Ovary (tissue), 9 donors: ENCODE measurements around the gene GALNT13. TPM values are rescaled to one million over a fixed set of nuclear protein-coding genes. Genes with fewer than 3 reads are reported as not detected.

Experiments used
- DNase-seq, 5 donors: peaks; one replicate each; pipeline ENCODE4 v3.0.0-alpha.2; 2019 to 2020
- H3K27ac ChIP-seq, 2 donors: fragments of 200-600 bp; one replicate each; pipeline versions ENCODE4 v1.5.1 to v1.8.0; 2019 to 2022
- H3K27me3 ChIP-seq: fragments of 200-600 bp; one replicate; pipeline ENCODE4 v1.8.0; 2022
- H3K36me3 ChIP-seq: fragments of 200-600 bp; sonication (generic); one replicate; pipeline ENCODE4 v1.5.1; 2019
- H3K4me1 ChIP-seq: one replicate; pipeline ENCODE4 v1.8.1; 2013; ENCODE audit warnings: mild to moderate bottlenecking, moderate library complexity; ENCODE audit not compliant: insufficient read depth
- H3K4me3 ChIP-seq: fragments of 200-600 bp; sonication (generic); one replicate; pipeline ENCODE4 v1.5.1; 2017
- H3K9me3 ChIP-seq, 2 donors: fragments of 200-600 bp in 1 of 2; sonication (generic) in 1 of 2; one replicate each; pipeline versions ENCODE4 v1.5.1 to v1.8.1; 2013 to 2019; ENCODE audit warnings: mild to moderate bottlenecking in 1 of 2, moderate library complexity in 1 of 2
- EP300 ChIP-seq: sonication (generic); formaldehyde crosslinking; IDR thresholded peaks from one replicate; pipeline ENCODE4 v1.6.1; 2017; ENCODE audit warnings: antibody characterized with exemption
- POLR2A ChIP-seq: fragments of 450-650 bp; IDR thresholded peaks from one replicate; pipeline ENCODE4 v1.6.1; 2017; ENCODE audit warnings: antibody characterized with exemption, mild to moderate bottlenecking, moderate library complexity
- WGBS, 3 donors: extraction: QIAGEN DNeasy Blood & Tissue Kit in 1 of 3; methylation state at CpG; one replicate each; pipeline versions ENCODE4 v1.1.5 to v1.1.7; 2013 to 2017; 5-methylcytosine and 5-hydroxymethylcytosine counted together
- intact Hi-C, 4 donors: fragments of 100-400 bp; cut with DNase I; formaldehyde crosslinking; loops; one replicate each; pipeline versions ENCODE4 v1.11.0 to v1.15.1; 2022 to 2023
- polyA plus RNA-seq, 2 donors: library from polyadenylated mRNA; stranded (reverse); fragments of 200-250 nt in 1 of 2; fragments of 350-450 nt in 1 of 2; fragmentation: Illumina TruSeq in 1 of 2; extraction: RNeasy Lipid Tissue Mini Kit (QIAGEN cat#74804) in 1 of 2; gene quantifications; one replicate each; pipeline ENCODE4 v1.2.3, GENCODE V29; 2013 to 2014
- total RNA-seq, 7 donors: library from RNA; depleted of rRNA in 2 of 7; stranded (reverse); fragments of >200 nt in 2 of 7; fragmentation: NEBNext Ultra II Directional in 3 of 7; extraction: Animal tissue kit (Norgen Biotek cat#: 25700) in 3 of 7; gene quantifications; one replicate each; pipeline versions ENCODE4 v1.1.0 to v1.2.4, GENCODE V29; 2016 to 2023
- TF ChIP-seq, protein P1 (sequence below), 3 donors: fragments of 450-650 bp in 2 of 3; fragments of 200-600 bp in 1 of 3; IDR thresholded peaks; one replicate each; pipeline versions ENCODE4 v1.5.1 to v1.8.0; 2016 to 2022; ENCODE audit warnings: antibody characterized with exemption in 3 of 3, mild to moderate bottlenecking in 1 of 3
- donor health status: DM: no; HTN: no; CAD: no; lungs with moderate emphysema.
- donor health status: DM: no; HTN: no; CAD: no.
- donor health status: Bipolar disorder and iron deficiency.
- donor health status: DM: yes; HTN: yes; CAD: no.
- donor health status: DM: no; HTN: no; CAD: no.
- donor health status: DM: yes; HTN: yes; CAD: no.

GALNT13 gene
- total and polyA plus RNA-seq, 9 donors, result 0.22 to 4.7 (median 1.1) TPM; not detected in 1

DNA sequence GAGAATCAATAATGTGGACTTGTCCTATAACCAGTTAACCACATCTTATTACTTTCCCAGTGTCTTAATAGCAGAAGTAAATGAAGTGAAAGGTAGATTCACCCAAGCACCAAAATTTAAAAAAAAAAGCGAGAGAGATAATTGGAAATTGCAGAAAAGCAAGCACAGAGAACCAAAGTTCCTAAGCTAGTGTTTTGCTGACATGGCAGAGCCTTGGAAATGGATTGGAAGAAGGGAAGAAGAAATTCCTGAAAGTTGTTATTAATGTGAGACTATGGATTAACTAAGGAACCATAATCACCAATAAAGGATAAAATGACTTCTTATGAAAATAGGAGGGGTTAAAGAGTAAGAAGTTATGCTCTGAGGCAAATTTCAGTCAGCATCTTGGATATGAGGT is 384.4 kb downstream of the GALNT13 start:
- Histone ChIP-seq H3K9me3 (no peaks in the 10 kb centered on the region), H3K27ac (no peak overlapping the region), H3K4me3 (no peak overlapping the region), H3K4me1 (no peaks in the 10 kb centered on the region), H3K27me3 (no peaks in the 10 kb centered on the region), H3K36me3 (no peaks in the 10 kb centered on the region)
- DNase-seq, result no peak
- TF ChIP-seq, protein P1, sequence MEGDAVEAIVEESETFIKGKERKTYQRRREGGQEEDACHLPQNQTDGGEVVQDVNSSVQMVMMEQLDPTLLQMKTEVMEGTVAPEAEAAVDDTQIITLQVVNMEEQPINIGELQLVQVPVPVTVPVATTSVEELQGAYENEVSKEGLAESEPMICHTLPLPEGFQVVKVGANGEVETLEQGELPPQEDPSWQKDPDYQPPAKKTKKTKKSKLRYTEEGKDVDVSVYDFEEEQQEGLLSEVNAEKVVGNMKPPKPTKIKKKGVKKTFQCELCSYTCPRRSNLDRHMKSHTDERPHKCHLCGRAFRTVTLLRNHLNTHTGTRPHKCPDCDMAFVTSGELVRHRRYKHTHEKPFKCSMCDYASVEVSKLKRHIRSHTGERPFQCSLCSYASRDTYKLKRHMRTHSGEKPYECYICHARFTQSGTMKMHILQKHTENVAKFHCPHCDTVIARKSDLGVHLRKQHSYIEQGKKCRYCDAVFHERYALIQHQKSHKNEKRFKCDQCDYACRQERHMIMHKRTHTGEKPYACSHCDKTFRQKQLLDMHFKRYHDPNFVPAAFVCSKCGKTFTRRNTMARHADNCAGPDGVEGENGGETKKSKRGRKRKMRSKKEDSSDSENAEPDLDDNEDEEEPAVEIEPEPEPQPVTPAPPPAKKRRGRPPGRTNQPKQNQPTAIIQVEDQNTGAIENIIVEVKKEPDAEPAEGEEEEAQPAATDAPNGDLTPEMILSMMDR (IDR thresholded peaks at IDR 0.05), result no peak
- no peak for TF ChIP-seq POLR2A
- no peak for TF ChIP-seq EP300
- intact Hi-C loops, result no loop called here
- WGBS, 3 donors, result 88 to 93% (median 92%) methylated on average over 1 of the region's 1 CpG

DNA sequence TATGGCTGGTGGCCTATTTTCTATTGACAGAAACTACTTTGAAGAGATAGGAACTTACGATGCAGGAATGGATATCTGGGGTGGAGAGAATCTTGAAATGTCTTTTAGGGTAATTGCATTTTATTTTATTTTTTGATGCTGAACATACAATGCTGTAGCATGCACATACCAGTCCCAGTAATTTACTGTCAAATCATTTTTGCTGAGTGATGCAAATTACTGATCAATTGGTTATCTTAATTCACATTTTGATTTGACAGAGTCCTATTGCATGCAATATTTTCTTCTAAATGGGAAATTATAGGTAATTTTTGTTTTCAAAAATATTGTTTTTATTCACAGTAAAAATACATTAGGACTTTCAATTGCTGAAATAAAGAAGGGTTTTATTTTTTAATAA is 387.3 kb downstream of the GALNT13 start:
- WGBS, 3 donors, result 70 to 84% (median 80%) methylated on average over 1 of the region's 1 CpG
- no peaks in the 10 kb centered on the region for H3K36me3 ChIP-seq
- intact Hi-C loops, result no loop called here

GRCh38 chr2:154261473-154262027 is 389.8 kb downstream of the GALNT13 start:
- DNase-seq, result no peak
- TF ChIP-seq, protein P1 (IDR thresholded peaks at IDR 0.05), result no peak
- TF ChIP-seq POLR2A (no peak), EP300 (no peak)
- WGBS, 3 donors, result 88 to 95% (median 93%) methylated on average over 2 of the region's 2 CpGs
- no peak overlapping the region for H3K4me3 ChIP-seq
- H3K9me3 ChIP-seq, result no peaks in the 10 kb centered on the region
- no peak overlapping the region for H3K27ac ChIP-seq
- H3K27me3 ChIP-seq, result no peaks in the 10 kb centered on the region
- intact Hi-C loops, result no loop called here
- no peaks in the 10 kb centered on the region for H3K4me1 ChIP-seq
- no peaks in the 10 kb centered on the region for H3K36me3 ChIP-seq

More for the DNA sequence above, 387.3 kb downstream of the GALNT13 start:
- Histone ChIP-seq H3K27me3 (no peaks in the 10 kb centered on the region), H3K4me1 (no peaks in the 10 kb centered on the region), H3K9me3 (no peaks in the 10 kb centered on the region), H3K27ac (no peak overlapping the region), H3K4me3 (no peak overlapping the region)
- DNase-seq, result no peak
- TF ChIP-seq EP300 (no peak), POLR2A (no peak)
- TF ChIP-seq, protein P1 (IDR thresholded peaks at IDR 0.05), result no peak

DNA sequence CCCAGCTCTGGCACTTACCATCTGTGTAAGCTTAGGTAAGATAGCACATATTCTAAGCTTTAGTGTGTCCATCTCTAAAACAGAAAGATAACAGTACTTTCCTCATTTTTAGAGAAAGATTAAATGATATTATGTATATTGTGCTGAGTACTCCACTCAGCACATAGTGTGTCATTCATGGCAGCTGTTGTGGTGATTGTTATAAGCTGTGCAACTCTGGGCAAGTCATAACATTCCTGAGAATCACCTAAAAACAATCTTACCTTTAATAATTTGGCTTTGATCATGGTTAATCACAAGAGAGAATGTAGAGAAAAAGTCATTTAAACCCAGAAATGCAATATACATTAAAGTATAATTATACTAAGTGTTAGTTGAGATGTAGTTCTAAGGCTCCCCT is 391.5 kb downstream of the GALNT13 start:
- no peaks in the 10 kb centered on the region for H3K9me3 ChIP-seq
- no peaks in the 10 kb centered on the region for H3K36me3 ChIP-seq
- no peak overlapping the region for H3K27ac ChIP-seq
- no peak for DNase-seq
- no peak overlapping the region for H3K4me3 ChIP-seq
- TF ChIP-seq, protein P1 (IDR thresholded peaks at IDR 0.05), result no peak
- TF ChIP-seq EP300 (no peak), POLR2A (no peak)
- H3K27me3 ChIP-seq, result no peaks in the 10 kb centered on the region
- intact Hi-C loops, result no loop called here
- H3K4me1 ChIP-seq, result no peaks in the 10 kb centered on the region

- Histone ChIP-seq H3K36me3 (no peaks in the 10 kb centered on the region), H3K4me1 (no peaks in the 10 kb centered on the region), H3K9me3 (no peaks in the 10 kb centered on the region), H3K4me3 (no peak overlapping the region), H3K27ac (no peak overlapping the region), H3K27me3 (no peaks in the 10 kb centered on the region)
- TF ChIP-seq EP300 (no peak), POLR2A (no peak)
- TF ChIP-seq, protein P1 (IDR thresholded peaks at IDR 0.05), result no peak
- 46 to 65% (median 46%) methylated on average over 2 of the region's 2 CpGs for WGBS, 3 donors
- intact Hi-C loops, result no loop called here
- DNase-seq, result no peak
Measured at GRCh38 chr2:154264024-154264423, 392.3 kb downstream of the GALNT13 start.
